CD4-positive, alpha-beta T cell treated with Interleukin-4 for 1 hour (primary cell): Measurements from ENCODE around the gene PLA2G3.
A peak's percentile ranks its signal among the peaks of the same experiment; 100 is the strongest.
"Not testable (repeated sequence)": the region's sequence is repeated elsewhere in the genome, so short reads cannot be mapped to it uniquely, and the experiment has no call there.

ENCODE experiments used
- DNase-seq, 2 donors: peaks; one replicate each; pipeline ENCODE4 v3.0.0-alpha.2; 2020 to 2022

PLA2G3 gene

DNA sequence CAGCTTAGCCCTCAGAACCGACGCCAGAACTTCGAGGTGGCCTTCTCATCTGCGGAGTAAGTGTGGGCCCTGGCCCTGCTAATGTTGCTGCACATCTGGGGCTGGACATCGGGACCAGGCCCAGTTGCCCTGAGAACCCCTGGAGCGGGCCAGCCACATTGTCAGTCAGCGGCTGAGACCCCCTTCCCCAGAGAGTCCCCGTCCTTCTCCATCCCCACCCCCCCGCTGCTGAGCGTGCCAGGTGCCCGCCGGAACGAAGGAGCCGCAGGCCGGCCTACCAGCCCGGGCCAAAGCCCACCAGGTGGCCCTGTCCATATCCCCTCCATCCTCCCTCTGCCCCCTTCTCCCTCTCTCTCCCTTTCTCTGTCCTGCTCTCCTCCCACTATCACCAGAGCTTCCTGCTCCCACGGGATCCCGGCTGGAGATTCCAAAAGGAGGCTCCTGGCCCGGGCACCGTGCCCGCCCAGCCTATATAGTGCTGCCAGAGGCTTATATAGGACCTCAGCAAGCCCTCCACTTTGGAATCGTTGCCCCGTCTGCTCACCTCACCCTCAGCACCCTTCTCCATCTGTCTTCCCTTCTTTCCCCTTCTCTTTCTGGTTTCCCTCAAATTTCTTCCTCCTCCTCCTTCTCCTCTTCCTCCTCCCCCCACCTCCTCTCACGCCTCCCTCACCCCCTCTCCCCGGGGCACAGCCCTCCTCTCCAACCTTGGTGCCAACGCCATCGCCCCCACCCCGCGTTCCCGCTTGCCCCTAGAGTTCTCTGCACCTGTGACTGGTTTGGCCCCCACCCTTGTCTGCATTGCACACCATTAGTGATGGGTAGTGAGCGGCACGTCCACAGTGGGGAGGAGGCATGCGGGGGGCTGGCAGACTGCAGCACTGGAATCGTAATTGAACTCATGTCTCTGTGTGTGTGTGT is 40.2 kb downstream of the PLA2G3 start:
- DNase-seq, result no peak

DNA sequence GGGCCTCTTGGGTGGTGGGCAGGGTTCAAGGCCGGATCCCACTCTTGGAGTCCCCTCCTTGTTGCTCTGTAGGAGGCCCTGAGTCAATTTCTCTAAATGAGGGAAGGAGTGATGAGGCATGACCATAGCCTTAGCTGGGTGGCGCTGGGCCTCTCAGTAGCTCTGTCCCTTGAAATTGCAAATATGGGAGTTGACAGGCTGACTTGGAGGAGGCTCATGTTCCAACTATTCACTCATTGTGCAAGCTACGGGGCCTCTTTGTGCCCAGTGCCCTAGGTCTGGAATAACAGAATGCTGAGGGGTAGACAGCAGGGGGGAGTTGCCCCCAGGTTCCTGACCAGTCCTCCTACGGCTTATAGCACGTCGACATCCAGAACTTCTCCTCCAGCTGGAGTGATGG is 40.9 kb downstream of the PLA2G3 start:
- no peak for DNase-seq

DNA sequence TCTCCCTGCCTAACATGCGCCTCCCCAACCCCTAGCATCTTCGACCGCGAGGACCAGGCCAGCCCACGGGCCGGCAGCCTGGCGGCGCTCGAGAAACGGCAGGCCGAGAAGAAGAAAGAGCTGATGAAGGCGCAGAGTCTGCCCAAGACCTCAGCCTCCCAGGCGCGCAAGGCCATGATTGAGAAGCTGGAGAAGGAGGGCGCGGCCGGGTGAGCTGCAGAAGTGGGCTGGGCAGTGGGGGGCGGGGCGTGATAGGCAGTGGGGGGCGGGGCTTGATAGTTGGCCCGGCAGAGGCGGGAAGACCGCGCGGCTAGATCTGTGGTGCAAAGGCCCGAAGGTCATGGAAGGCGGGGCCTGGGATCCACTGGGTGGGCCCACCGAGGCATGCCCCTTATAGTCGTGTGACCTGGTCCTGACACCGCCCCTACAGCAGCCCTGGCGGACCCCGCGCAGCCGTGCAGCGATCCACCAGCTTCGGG is 41.6 kb downstream of the PLA2G3 start:
- DNase-seq, result no peak

DNA sequence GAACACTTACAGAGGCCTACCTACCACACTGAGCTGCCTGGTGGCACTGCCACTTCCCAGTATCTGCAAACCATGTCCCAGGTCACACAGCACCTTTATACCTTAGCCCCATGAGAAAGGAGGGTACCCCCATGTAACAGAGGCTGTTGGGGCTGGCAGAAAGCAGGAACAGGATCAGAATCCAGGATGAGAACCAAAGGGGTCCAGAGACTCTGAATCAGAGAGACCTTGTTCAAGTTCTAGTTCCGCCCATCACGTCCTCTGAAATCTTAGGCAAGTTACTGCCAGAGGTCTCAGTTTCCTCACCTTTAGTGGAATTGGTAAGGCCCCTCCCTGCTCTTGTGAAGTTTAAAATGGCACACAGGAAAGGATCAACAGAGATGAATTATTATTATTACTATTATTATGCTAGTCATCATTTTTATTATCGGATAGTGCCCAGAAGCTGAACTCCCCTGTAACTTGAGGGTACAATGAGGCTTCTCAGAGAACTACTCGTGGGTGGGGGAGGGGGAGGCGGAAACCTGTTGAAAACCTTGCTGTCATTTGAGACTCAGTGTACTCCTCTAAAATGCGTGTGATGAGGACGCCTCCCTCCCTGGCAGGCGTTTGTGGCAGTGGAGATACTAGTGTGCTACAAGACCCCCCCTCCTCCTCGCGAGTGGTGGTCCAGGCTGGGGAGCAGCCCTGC is 42.2 kb downstream of the PLA2G3 start:
- DNase-seq, result no peak

DNA sequence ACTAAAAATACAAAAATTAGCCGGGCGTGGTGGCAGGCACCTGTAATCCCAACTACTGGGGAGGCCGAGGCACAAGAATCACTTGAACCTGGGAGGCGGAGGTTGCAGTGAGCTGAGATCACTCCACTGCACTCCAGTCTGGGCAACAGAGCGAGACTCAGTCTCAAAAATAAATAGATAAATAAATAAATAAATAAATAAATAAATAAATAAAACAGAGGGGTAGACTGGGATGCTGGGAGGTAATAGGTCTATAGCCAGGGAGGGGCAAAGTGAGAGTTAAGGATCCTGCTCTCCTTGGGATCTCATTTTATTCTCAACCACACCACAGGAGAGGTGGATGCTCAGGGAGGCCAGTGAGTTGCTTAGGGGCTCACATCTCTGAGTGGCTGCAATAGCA is 42.8 kb downstream of the PLA2G3 start:
- not testable (repeated sequence) for DNase-seq

DNA sequence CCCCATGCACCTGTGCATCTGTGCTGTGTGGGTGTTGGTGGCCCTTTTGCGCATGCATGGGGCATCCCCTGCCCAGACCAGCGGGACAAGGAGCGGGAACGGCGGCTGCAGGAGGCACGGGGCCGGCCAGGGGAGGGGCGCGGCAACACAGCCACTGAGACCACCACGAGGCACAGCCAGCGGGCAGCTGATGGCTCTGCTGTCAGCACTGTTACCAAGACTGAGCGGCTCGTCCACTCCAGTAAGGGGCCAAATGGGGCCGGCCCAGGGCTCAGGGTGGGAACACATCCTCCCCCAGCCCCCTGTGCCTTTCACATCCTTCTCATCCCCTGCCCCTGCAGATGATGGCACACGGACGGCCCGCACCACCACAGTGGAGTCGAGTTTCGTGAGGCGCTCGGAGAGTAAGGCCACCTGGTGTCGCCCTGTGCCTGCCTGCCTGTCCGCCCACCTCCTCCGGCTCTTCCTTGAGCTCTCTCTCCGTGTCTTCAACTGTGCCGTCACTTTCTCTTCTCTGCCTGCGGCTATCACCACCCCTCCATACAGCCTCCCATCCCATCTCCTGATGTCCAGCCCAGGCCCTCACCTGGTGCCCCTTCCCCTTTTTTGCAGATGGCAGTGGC is 43.5 kb downstream of the PLA2G3 start:
- DNase-seq, result no peak

DNA sequence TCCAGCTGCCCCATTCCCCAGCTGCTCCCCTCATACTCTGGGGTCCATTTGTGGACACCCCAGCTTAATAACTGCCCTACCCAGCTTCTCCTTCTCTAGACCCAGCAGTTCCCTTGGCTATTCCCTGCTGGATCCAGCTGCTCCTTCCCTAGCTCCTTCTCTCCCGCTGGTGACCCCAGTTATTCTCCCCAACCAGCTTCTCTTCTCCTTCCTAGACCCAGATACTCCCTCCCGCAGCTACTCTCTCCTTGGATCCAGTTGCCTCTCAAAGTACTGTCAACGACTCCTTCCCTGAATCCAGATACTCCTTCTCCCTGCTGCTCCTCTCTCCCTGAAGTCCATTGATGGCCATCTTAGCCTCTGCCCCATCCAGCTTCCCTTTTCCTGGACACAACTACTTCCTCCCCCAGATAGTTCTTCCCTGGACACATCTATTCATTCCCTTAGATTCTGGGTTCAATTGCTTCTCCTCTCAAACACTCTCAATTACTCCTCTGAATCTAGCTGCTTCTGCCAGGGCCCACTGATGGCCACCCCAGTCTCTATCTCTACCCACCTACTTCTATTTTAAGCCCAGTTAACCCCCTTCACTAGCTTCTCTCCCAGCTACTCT is 44.6 kb downstream of the PLA2G3 start:
- DNase-seq, result no peak

DNA sequence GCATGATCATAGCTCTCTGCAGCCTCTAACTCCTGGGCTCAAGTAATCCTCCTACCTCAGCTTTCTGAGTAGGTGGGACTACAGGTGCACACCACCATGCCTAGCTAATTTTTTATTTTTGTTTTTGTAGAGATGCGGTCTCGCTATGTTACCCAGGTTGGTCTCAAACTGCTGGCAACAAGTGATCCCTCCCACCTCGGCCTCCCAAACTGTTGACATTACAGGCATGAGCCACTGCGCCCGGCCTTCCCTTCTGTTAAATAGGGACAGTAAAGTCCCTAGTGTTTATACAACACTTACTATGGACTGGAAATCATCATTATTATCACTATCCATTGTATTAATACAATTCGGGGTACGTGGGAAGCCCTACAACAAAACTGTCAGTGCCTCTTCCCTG is 45.6 kb downstream of the PLA2G3 start:
- no peak for DNase-seq

DNA sequence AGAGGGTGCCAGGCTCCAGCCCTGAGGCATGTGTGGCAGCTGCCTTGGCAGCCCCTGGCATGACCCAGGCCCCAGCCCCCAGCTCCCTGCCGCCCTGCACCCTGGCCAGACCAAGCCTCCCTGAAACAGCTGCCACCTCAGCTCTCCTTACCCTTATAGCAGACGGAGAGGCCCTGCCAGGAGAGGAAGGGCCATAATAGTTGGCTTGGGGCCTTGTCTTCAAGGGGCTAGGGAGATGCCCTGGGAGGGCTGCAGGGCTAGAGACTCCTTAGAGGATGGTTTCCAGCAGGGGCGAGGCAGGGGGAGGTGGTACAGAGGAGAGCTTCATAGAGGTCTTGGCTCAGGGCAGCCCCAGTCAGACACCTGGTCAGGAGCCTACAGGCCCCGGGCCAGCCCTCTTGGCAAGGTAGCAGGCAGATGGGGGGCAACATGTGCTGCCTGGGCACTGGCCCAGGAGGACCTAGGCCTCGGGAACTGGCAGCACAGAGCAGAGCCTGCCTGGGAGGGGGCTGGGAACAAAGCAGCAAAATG is 46.2 kb downstream of the PLA2G3 start:
- DNase-seq, result no peak

DNA sequence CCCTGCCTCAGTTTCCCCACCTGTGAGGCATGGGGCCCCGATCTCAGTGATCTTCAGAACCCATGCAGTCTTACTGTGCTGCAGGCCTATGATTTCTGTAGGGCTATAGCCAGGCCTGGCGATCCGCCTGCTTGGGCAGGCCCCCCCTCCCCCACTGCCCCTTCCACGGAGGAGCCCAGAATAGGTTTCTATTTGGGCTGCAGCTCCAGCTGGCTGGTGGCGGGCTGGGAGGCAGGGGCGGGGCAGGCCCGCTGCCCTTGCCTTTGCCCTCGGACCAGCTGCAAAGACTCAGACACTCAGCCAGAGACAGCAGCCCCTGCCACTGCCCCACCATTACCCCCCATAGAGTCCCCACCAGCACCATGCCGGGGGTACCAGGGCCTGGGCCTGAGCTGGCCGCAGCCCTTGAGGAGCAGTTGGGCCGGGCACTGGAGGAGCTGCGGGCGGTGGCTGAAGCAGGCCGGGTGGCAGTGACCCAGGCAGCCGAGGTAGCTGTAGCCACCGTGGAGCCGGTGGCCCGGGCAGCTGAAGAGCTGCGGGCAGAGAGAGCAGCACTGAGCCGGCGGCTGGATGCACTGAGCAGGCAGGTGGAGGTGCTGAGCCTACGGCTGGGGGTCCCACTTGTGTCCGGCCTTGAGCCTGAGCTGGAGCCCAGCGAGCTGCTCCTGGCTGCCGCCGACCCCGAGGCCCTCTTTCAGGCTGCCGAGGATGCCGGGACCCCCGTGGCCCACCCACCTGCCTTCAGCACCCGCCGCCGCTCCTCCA is 47.0 kb downstream of the PLA2G3 start:
- no peak for DNase-seq

DNA sequence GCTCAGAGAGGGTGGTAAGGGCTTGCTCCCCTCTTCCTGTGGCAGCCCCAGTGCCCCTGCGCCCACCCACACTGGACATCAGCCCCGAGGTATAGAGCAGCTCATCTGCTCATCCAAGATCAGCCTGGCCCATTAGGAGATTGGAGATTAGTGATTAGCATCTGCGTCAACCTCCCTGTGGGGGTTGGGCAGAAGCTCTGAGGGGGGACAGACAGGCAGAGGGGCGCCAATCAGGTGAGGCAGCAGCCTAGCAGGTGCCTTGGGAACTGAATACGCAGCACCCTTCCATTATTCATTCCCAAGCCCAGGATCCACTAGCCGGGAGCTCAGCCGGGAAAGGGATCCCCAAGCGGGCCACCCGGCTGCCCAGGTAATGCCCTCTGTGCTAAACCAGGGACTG is 48.1 kb downstream of the PLA2G3 start:
- DNase-seq, result no peak

DNA sequence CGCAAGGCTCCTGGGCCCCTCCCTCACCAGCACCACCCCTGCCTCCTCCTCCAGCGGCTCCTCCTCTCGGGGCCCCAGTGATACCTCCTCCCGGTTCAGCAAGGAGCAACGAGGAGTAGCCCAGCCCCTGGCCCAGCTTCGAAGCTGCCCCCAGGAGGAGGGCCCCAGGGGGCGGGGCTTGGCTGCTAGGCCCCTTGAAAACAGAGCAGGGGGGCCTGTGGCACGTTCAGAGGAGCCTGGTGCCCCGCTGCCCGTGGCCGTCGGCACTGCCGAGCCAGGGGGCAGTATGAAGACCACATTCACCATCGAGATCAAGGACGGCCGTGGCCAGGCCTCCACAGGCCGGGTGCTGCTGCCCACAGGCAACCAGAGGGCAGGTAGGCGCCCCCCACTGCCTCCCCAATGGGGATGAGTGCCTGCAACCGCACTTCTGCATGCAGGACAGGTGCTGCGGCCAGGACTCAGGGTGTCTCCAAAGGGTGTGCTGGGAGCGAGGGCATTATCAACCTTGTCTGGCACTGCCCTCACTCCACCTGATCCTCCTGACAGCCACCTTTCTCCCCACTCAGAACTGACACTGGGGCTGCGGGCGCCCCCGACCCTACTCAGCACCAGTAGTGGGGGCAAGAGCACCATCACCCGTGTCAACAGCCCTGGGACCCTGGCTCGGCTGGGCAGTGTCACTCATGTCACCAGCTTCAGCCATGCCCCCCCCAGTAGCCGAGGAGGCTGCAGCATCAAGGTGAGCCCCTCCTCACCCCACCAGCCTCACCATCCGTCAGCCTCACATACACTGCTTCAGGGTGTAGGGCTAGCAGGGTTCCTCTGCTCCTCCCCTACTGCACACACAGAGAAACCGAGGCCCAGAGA is 49.0 kb downstream of the PLA2G3 start:
- DNase-seq, result no peak

DNA sequence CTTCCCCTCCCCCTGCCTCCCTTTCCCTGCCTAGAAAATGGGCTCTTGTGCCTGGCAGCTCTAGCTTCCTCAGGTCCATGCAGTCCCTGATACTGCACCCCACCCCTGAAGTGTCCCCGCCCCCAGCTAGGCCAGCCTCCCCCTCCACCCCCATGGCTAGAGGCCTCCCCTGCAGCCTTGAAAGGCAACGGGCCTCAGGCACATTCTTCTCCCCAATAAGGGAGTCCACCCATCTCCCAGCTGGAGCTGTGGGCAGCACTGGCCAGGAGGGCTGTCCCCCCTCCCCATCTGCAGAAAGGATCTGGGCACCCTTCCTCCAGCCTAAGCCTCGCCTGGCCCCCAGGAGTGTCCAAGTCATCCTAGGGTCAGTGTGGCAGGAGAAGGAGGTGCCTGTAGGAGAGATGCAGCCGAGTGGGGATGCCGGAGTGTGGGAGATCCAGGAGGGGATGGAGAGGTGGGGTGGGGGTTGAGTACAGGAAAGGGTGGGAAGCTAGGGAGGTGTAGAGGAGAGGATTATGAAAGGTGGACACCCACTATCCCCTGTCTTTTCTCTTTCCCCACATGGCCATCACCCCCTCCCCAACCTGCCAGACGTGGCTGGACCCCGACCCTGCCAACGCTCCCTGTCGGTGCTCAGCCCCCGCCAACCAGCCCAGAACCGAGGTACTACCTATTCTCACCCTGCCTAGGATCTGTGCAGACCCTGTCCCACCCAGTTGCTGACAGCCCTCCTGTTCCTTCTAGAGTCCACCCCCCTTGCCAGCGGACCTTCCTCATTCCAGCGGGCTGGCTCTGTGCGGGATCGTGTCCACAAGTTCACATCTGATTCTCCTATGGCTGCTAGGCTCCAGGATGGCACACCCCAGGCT is 49.9 kb downstream of the PLA2G3 start:
- no peak for DNase-seq

DNA sequence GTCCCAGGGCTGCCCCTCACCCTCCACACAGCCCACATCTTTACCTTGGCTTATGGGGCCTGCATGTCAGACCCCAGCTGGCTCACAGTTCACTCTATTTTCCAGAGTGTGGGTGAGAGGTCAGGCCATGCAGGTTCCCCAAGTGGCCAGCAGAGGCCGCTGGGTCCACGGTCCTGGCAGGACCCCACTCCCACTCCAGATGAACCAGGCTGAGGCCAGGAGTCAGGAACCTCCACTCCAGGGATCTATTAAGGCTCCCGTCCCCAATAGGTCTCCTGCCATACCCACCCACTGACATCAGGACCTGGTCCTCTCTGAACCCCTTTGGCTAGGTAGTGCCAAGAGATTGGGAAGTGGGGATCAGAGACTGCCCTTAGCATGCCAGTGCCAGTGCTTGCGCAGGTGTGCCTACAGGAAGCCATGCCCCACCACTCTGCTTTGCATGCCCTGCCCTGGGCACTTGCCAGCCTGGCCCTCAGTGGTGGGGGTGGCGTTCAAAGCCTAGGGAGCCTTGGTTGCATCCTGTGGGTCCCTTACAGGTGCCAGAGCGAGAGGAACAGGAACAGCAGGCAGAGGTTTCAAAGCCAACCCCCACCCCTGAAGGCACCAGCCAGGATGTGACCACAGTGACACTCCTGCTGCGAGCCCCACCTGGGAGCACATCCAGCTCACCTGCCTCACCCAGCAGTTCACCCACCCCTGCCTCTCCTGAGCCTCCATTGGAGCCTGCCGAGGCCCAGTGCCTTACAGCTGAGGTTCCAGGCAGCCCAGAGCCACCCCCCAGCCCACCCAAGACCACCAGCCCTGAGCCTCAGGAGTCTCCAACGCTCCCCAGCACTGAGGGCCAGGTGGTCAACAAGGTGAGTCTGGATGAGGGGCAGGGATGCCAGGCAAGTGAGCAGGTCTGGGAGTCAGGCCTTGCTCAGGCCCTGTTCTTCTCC is 50.9 kb downstream of the PLA2G3 start:
- DNase-seq, result peak; percentile 39 to 51

DNA sequence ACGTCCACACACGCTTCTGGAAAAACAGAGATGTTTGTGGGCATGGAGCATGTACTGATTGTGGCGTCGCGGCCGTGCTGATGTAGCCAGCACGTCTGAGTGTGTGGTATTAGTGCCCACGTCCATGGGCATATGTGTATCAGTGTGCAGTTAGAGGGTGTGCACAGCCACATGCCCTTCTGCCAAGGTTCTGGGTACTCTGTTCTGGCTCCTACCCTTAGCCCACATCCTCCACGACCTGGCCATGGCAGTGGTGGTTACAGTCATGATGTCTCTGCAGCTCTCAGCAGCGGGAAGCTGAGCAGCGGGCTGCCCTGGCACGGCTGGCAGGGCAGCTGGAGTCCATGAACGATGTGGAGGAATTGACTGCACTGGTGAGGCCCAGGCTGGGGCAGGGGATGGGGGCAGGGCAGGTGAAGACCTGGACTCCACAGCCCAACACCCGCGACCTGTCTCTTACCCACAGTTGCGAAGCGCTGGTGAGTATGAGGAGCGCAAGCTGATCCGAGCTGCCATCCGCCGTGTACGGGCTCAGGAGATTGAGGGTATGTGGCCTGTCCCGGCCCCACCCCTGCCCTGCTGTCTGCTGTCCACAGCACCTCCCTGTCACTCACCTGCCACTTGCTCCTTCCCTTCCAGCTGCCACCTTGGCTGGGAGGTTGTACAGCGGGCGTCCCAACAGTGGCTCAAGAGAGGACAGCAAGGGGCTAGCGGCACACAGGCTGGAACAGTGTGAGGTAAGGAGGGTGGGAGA is 51.9 kb downstream of the PLA2G3 start:
- no peak for DNase-seq

DNA sequence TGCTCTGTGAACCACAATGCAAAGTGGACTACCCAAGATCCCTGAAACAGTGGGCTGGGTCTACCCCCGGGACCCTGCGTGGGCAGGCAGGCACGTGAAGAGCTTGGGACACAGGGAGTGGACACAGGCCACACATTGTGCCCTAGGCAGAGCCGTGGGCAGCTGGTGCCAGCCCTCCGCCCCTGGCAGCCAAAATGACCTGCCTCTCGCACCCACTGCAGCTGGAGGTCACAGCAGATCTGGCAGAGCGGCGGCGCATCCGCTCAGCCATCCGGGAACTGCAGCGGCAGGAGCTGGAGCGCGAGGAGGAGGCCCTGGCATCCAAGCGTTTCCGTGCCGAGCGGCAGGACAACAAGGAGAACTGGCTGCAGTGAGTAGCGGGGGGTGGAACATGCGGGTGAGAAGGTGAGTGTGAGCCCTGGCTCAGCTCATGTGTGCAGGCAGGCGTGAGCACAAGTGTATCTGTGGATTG is 52.5 kb downstream of the PLA2G3 start:
- no peak for DNase-seq

DNA sequence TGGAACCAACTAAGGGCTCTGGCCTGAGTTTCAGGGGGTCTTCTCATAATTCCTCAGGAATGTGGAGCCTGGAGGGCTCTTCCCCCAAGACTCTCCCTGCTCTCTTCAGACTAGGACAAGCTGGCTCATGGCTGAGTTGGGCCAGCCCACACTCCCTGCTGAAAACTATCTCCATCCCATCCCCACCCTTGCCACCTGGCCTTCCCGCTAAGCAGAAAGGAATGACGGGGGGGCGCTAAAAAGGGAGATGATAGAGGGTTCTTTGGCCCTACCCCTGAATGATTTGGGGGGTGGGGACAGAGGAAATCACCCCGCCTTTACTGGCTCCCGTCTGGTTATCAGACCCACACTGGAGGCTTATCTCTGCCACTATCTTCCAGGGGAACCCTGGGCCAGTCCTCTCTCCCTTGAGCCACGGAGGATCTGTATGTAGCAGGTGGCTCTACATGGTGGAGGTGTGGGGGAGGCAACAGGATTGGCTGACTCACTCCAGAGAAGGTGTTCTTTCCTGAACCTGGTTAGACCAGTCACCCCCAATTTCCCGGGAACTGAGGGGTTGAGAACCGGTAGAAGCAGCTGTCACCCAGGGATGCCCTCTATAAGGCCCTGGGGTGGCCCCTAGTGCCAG is 53.5 kb downstream of the PLA2G3 start:
- no peak for DNase-seq

DNA sequence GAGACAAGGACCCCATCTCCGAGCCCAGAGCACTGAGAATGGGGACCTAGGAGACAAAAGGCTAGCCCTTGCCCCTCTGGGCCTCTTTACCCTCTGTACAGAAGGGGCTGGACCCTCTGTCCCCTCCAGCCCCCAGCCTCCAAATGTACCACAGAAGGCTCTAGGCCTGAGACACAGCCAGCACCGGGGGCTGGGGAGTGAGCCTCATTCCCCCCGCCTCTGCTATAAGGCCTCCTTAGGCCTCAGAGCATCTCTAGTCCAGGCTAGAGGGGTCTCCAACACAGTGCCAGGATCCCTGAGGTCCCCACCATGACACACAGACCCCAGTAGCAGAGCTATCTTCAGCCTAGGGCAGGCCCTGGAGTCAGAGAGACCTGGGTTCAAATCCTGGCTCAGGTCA is 54.4 kb downstream of the PLA2G3 start:
- DNase-seq, result no peak
